ENCODE results near the gene HEYL.

GRCh38 chr1:39647247-39647646 is 7.8 kb upstream of the HEYL start:
- TF ChIP-seq, protein P1, sequence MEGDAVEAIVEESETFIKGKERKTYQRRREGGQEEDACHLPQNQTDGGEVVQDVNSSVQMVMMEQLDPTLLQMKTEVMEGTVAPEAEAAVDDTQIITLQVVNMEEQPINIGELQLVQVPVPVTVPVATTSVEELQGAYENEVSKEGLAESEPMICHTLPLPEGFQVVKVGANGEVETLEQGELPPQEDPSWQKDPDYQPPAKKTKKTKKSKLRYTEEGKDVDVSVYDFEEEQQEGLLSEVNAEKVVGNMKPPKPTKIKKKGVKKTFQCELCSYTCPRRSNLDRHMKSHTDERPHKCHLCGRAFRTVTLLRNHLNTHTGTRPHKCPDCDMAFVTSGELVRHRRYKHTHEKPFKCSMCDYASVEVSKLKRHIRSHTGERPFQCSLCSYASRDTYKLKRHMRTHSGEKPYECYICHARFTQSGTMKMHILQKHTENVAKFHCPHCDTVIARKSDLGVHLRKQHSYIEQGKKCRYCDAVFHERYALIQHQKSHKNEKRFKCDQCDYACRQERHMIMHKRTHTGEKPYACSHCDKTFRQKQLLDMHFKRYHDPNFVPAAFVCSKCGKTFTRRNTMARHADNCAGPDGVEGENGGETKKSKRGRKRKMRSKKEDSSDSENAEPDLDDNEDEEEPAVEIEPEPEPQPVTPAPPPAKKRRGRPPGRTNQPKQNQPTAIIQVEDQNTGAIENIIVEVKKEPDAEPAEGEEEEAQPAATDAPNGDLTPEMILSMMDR (IDR thresholded peaks at IDR 0.05): no peak
- no peak for TF ChIP-seq EP300 (IDR thresholded peaks at IDR 0.05)
- no peak for TF ChIP-seq POLR2A (IDR thresholded peaks at IDR 0.05)
- no peak for TF ChIP-seq POLR2AphosphoS5 (IDR thresholded peaks at IDR 0.05)

Data from sigmoid colon (tissue), 4 donors.